Vagina (tissue), 2 donors: ENCODE results near the gene CMIP. TPM values are rescaled to one million over a fixed set of nuclear protein-coding genes. Genes with fewer than 3 reads are reported as not detected.

Source experiments
- DNase-seq, 2 donors: peaks; one replicate each; pipeline ENCODE4 v3.0.0-alpha.2; 2017; ENCODE audit errors: extremely low spot score in 2 of 2
- H3K27ac ChIP-seq: fragments of 200-600 bp; sonication (generic); one replicate; pipeline ENCODE4 v1.5.1; 2019
- H3K27me3 ChIP-seq: fragments of 200-600 bp; sonication (generic); one replicate; pipeline ENCODE4 v1.5.1; 2019
- H3K36me3 ChIP-seq, 2 donors: fragments of 200-600 bp; sonication (generic); one replicate each; pipeline ENCODE4 v1.5.1; 2017 to 2019
- H3K4me1 ChIP-seq: fragments of 200-600 bp; sonication (generic); one replicate; pipeline ENCODE4 v1.5.1; 2019
- H3K4me3 ChIP-seq, 2 donors: fragments of 200-600 bp; sonication (generic); 1 replicate in 1 of 2; 2 replicates in 1 of 2; pipeline ENCODE4 v1.5.1; 2016 to 2019
- H3K9me3 ChIP-seq: fragments of 200-600 bp; sonication (generic); one replicate; pipeline ENCODE4 v1.5.1; 2019
- POLR2A ChIP-seq, 2 donors: fragments of 450-650 bp; IDR thresholded peaks; one replicate each; pipeline ENCODE4 v1.6.1; 2017; ENCODE audit warnings: antibody characterized with exemption in 2 of 2, mild to moderate bottlenecking in 2 of 2, moderate library complexity in 2 of 2
- POLR2AphosphoS5 ChIP-seq, 2 donors: sonication (generic); formaldehyde crosslinking; IDR thresholded peaks; one replicate each; pipeline ENCODE4 v1.9.0; 2017; ENCODE audit warnings: antibody characterized with exemption in 2 of 2, mild to moderate bottlenecking in 2 of 2, low read depth in 1 of 2; ENCODE audit not compliant: insufficient read depth in 1 of 2
- intact Hi-C: fragments of 100-400 bp; cut with DNase I; formaldehyde crosslinking; loops from one replicate; pipeline ENCODE4 v1.15.1; 2023
- total RNA-seq: library from RNA; depleted of rRNA; stranded (reverse); fragments of >200 nt; gene quantifications from one replicate; pipeline ENCODE4 v1.2.3, GENCODE V29; 2016
- TF ChIP-seq, protein P1 (sequence below), 3 experiments: fragments of 450-650 bp in 2 of 3; fragments of 200-600 bp in 1 of 3; sonication (generic) in 1 of 3; IDR thresholded peaks; one replicate each; pipeline ENCODE4 v1.5.1; 2017 to 2019; ENCODE audit warnings: antibody characterized with exemption in 3 of 3, mild to moderate bottlenecking in 2 of 3, moderate library complexity in 2 of 3

Gene CMIP
- total RNA-seq, 1 donor from 2014 or later, result 66.3 TPM

DNA sequence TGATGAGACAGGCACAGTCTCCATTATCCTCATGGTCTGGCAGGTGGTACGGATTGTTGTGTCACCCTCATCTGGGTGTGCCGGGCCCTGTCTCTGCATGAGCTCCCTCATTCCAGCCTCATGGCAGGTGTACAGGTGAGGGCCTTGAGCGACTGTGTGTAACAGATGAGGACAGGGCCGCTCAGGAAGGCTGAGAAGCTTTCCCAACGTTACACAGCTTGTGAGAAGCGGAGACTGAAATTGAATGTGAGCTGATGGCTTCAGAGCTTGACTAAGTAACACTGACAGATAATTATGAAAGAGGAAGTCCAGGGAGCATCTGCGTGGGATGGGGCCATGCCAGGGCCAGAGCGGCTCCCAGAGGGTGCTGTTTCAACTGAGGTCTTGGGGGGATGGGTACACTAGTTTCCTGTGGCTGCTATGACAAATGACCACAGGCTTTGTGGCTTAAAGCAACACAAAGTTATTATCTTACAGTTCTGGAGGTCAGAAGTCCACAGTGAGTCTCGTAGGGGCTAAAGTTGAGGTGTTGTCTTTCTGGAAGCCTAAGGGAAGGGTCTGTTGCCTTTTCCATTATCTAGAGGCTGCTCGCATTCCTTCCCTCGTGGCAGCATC, 36.7 kb downstream of the CMIP start:
- H3K27me3 ChIP-seq, result no peaks in the 10 kb centered on the region
- no peak overlapping the region for H3K27ac ChIP-seq
- intact Hi-C loops, result no loop called here
- H3K9me3 ChIP-seq, result no peaks in the 10 kb centered on the region
- H3K4me3 ChIP-seq, result no peak overlapping the region
- peaks cover 67% of the 10 kb centered on the region for H3K4me1 ChIP-seq
- TF ChIP-seq, protein P1, sequence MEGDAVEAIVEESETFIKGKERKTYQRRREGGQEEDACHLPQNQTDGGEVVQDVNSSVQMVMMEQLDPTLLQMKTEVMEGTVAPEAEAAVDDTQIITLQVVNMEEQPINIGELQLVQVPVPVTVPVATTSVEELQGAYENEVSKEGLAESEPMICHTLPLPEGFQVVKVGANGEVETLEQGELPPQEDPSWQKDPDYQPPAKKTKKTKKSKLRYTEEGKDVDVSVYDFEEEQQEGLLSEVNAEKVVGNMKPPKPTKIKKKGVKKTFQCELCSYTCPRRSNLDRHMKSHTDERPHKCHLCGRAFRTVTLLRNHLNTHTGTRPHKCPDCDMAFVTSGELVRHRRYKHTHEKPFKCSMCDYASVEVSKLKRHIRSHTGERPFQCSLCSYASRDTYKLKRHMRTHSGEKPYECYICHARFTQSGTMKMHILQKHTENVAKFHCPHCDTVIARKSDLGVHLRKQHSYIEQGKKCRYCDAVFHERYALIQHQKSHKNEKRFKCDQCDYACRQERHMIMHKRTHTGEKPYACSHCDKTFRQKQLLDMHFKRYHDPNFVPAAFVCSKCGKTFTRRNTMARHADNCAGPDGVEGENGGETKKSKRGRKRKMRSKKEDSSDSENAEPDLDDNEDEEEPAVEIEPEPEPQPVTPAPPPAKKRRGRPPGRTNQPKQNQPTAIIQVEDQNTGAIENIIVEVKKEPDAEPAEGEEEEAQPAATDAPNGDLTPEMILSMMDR (IDR thresholded peaks at IDR 0.05), result no peak
- TF ChIP-seq POLR2AphosphoS5 (IDR thresholded peaks at IDR 0.05; ENCODE audit: insufficient read depth in 1 of 2, low read depth in 1 of 2) (no peak), POLR2A (IDR thresholded peaks at IDR 0.05) (no peak)
- no peak for DNase-seq
- no peaks in the 10 kb centered on the region for H3K36me3 ChIP-seq

DNA sequence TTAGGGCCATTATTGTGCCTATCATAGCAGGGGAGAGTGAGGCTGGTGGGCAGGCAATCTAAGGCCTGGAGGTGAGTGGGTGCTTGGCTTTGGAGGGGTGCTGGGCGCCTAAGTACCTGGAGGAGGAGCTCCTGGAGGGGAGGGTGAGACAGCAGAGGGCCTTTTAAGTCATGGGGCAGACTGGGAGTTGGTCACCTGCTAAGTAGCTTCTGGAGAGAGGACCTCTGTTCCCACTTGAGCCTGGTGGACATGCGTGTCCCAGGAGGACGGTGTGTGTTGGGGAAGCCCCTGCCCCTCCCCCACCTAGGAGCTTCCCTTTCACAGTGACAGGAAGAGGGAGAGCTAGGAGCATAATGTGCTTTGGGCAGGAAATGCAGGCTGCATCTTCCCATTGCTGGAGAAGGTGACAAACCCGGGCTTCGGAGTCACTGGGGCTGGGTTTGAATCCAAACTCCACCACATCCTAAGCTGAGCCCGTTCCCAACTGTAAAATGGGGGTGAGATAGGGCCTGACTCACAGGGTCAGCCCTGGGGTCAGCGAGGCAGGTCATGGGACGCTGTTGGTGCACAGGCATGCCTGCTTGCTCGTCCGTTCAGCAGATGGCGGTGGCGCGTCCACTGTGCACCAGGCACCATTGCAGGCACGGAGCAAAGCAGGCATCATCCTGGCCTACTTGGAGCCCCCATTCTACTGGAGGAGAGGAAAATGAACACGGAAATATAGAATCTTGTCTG, 37.9 kb downstream of the CMIP start:
- DNase-seq, result no peak
- Histone ChIP-seq H3K4me3 (no peak overlapping the region), H3K27ac (no peak overlapping the region), H3K27me3 (no peaks in the 10 kb centered on the region), H3K36me3 (no peaks in the 10 kb centered on the region), H3K4me1 (peaks cover 68% of the 10 kb centered on the region), H3K9me3 (no peaks in the 10 kb centered on the region)
- TF ChIP-seq, protein P1 (IDR thresholded peaks at IDR 0.05), result no peak
- no peak for TF ChIP-seq POLR2A (IDR thresholded peaks at IDR 0.05)
- no peak for TF ChIP-seq POLR2AphosphoS5 (IDR thresholded peaks at IDR 0.05; ENCODE audit: insufficient read depth in 1 of 2, low read depth in 1 of 2)
- intact Hi-C loops, result no loop called here

DNA sequence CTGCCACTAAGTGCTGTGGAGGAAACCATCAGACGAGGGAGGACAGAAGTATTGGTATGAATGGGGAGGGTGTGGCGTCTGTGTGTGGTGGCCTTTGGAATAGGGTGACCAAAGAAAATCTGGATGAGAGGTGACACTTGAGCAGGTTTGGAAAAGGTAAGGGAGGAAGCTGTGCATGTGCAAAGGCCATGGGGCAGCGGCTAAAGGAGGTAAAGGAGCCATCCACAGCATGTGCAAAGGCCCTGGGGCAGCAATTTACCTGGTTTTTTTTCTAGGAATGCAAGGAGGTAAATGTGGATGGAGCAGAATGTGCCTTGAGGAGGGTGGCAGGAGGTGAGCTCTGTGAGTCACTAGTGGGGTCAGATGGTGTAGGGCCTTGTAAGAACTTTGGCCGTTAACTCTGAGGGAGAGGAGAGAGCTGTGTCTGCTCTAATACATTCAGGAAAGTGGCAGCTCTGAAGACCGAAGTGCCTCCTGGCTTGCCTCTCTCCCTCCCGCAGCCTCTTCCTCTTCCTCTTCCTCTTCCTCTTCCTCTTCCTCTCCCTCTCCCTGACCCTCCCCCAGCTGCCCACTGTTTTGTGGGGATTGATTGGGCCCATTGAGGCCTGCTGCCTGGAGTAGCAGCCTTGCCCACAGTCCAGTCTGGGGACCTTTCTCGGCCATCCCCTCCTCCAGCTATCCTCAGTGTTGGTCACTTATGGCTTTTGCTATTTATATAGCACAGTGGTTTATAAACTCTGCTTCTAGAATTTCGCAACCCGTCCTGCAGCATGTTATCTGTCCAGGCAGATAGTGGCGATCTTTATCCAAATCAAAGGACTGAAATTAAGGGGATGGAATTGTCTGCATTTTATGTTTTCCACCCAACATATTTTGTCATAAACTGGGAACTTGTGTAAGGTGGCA, 38.7 kb downstream of the CMIP start:
- TF ChIP-seq POLR2AphosphoS5 (IDR thresholded peaks at IDR 0.05; ENCODE audit: insufficient read depth in 1 of 2, low read depth in 1 of 2), result no peak
- TF ChIP-seq, protein P1 (IDR thresholded peaks at IDR 0.05), result no peak
- Histone ChIP-seq H3K4me3 (no peak overlapping the region), H3K36me3 (no peaks in the 10 kb centered on the region), H3K27ac (no peak overlapping the region), H3K4me1 (peaks cover 69% of the 10 kb centered on the region), H3K9me3 (no peaks in the 10 kb centered on the region), H3K27me3 (no peaks in the 10 kb centered on the region)
- DNase-seq, result no peak
- intact Hi-C loops, result no loop called here

DNA sequence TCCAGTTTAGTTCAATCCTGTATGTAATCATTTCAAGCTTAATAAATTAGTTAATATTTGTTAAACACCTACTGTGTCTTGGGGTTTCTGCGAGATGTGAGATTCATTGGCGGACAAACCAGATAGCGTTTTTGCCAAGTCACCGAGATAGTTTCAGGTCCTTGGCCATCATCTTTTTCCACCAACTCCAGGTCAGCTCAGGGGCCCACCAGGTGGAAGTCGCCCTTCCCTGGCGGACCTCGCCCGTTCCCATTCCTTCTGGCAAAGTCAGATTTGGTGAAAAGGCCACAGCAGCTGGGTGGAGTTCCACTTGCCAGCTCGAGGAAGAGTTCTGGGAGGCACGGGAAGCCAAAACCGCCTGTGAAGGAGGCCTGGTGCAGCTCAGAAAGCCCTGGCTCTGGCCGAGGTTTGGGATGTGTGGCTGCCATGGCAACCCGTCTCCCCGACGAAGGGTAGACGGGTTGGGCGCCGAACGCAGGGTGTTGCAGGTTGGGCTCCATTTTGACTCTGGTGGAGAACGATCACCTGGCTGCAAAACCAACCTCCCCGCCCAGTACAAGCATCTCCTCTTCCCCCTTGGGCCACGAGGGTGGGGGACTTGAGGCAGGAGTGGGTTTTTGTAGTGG, 39.5 kb downstream of the CMIP start:
- no peaks in the 10 kb centered on the region for H3K36me3 ChIP-seq
- intact Hi-C loops, result no loop called here
- DNase-seq, result no peak
- H3K9me3 ChIP-seq, result no peaks in the 10 kb centered on the region
- H3K4me1 ChIP-seq, result peaks cover 68% of the 10 kb centered on the region
- TF ChIP-seq POLR2AphosphoS5 (IDR thresholded peaks at IDR 0.05; ENCODE audit: insufficient read depth in 1 of 2, low read depth in 1 of 2) (no peak), POLR2A (IDR thresholded peaks at IDR 0.05) (no peak)
- TF ChIP-seq, protein P1 (IDR thresholded peaks at IDR 0.05), result no peak
- H3K27me3 ChIP-seq, result no peaks in the 10 kb centered on the region
- H3K27ac ChIP-seq, result no peak overlapping the region
- no peak overlapping the region for H3K4me3 ChIP-seq
